ENCODE data around the gene CHIT1.

- TF ChIP-seq CTCF (conservative IDR thresholded peaks at IDR 0.05; ENCODE audit: low read length) (no peak), EZH2phosphoT487 (IDR thresholded peaks at IDR 0.05; ENCODE audit: borderline replicate concordance, low read depth, low read length) (no peak)
These were observed 19.1 kb downstream of the CHIT1 start for GRCh38 chr1:203210350-203210749.

Data from OCI-LY7 (cell line).